Measurements from ENCODE around the gene GABRB3.

GABRB3 gene

DNA sequence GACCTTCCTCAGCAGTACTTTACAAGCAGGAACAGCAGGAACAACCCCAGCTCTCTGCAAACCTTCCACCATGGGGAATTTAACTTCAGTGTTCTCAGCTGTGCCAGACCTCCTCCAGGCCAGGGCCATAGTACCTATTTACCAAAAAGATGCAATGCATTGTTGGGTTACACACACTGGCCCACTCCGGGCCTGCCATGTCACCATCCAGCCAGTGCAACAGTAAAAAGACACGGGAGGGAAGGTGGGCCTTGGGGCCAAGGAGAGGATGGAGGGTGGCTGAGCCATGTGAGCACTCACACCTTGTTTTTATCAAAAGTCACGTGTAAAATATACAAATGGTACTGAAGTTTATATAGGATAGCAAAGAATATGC is 157.0 kb downstream of the GABRB3 start:
- no peak overlapping the region for H3K4me3 ChIP-seq (replicated peaks in 1 of 2; ENCODE audit: low read depth in 2 of 2, low read length in 2 of 2)
- TF ChIP-seq, protein P1, sequence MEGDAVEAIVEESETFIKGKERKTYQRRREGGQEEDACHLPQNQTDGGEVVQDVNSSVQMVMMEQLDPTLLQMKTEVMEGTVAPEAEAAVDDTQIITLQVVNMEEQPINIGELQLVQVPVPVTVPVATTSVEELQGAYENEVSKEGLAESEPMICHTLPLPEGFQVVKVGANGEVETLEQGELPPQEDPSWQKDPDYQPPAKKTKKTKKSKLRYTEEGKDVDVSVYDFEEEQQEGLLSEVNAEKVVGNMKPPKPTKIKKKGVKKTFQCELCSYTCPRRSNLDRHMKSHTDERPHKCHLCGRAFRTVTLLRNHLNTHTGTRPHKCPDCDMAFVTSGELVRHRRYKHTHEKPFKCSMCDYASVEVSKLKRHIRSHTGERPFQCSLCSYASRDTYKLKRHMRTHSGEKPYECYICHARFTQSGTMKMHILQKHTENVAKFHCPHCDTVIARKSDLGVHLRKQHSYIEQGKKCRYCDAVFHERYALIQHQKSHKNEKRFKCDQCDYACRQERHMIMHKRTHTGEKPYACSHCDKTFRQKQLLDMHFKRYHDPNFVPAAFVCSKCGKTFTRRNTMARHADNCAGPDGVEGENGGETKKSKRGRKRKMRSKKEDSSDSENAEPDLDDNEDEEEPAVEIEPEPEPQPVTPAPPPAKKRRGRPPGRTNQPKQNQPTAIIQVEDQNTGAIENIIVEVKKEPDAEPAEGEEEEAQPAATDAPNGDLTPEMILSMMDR (IDR thresholded peaks at IDR 0.05; ENCODE audit: low read depth, low read length) = no peak
- DNase-seq (ENCODE audit: low read depth in 2 of 2) = no peak

DNA sequence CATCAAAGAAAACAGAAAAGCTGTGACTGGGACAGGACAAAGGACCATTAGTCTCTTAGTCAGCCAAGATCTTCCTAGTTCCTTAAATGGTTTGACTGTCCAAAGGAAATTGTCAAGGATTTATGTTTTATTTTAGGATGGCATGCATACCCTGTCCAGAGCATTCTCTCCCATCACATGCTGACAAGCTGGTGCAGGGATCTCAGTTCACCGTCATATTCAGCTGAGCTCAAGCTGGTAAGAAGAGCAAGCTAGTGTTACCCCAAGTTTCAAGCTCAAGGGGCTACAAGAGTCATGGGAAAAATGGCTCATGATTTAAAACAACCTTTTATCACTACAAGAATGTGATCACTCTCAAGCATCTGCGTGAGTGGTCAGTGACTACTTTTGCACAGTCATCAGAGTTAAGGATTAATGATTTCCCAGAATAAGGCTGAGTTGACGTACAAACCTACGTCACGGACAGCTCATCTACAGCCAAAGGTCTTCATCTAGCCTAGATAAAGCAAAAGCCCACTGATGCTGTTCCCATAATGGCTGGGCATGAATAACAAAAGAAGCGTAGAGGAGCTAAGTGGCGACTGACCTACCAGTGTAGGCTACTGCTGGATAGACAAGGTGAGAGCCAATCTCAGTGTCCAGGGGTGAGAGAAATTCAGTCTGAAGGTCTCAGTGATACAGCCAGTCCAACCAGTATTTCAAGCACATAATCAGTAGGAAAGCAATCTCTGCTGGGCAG is 157.5 kb downstream of the GABRB3 start:
- no peak for DNase-seq (ENCODE audit: low read depth in 2 of 2)
- TF ChIP-seq, protein P1 (IDR thresholded peaks at IDR 0.05; ENCODE audit: low read depth, low read length) = no peak
- H3K4me3 ChIP-seq (replicated peaks in 1 of 2; ENCODE audit: low read depth in 2 of 2, low read length in 2 of 2) = no peak overlapping the region

DNA sequence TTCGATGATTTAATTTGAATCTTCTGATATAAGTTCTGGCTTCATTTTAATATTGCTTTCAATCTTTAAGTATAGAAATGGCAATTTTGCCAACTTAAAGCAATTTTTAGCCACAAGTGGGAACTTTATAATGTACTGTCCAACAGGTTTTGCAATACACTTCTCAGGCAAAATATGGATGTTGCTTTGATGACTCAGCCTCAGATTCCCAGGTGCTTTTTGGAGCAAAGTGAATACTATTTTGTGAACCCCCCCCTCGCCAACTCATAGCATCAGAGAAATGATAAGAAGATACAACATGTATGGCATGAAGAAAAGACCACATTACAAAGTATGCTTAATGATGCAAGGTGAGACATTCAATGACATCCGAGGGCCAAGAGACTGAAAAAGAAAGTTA is 158.1 kb downstream of the GABRB3 start:
- TF ChIP-seq, protein P1 (IDR thresholded peaks at IDR 0.05; ENCODE audit: low read depth, low read length) = no peak
- H3K4me3 ChIP-seq (replicated peaks in 1 of 2; ENCODE audit: low read depth in 2 of 2, low read length in 2 of 2) = no peak overlapping the region
- no peak for DNase-seq (ENCODE audit: low read depth in 2 of 2)

DNA sequence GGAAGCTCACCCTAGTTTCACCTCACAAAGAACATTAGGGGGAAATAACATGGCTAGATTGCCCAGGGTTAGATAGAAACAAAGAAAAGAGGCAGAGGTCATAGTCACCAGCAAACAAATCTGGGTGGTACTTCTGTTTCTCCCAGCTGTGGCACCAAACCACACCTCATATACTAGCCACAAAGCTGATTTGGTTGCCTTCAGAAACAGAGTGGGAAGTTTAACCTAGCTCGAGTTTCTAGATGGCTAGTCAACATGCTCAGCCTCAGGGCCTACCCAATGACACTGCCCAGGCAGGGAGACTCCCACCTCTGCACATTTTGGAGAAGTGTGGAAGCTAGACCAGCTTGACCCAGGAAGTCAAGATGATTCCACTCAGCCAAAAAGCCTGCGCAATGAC is 174.2 kb downstream of the GABRB3 start:
- TF ChIP-seq, protein P1 (IDR thresholded peaks at IDR 0.05; ENCODE audit: low read depth, low read length) = no peak
- no peak overlapping the region for H3K4me3 ChIP-seq (replicated peaks in 1 of 2; ENCODE audit: low read depth in 2 of 2, low read length in 2 of 2)
- no peak for DNase-seq (ENCODE audit: low read depth in 2 of 2)

DNA sequence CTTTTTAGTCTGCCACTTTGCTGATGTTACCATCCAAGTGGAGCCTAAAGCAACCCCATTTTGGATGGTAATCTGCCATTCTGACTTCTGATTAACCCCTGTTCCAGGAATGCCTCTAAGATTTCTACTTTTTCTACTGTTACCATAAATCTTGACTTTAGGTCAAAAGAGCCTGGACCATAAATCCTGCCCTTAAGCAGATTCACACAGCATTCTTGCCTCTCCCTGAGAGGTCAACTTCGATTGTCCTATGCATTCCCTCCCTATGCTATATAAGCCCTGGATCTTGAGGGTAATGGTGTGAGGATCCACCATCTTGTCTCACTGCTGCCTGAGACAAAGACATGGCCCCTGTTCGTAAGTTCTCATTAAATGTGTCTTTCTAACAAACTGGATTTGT is 177.3 kb downstream of the GABRB3 start:
- DNase-seq (ENCODE audit: low read depth in 2 of 2) = no peak
- TF ChIP-seq, protein P1 (IDR thresholded peaks at IDR 0.05; ENCODE audit: low read depth, low read length) = no peak
- no peak overlapping the region for H3K4me3 ChIP-seq (replicated peaks in 1 of 2; ENCODE audit: low read depth in 2 of 2, low read length in 2 of 2)

DNA sequence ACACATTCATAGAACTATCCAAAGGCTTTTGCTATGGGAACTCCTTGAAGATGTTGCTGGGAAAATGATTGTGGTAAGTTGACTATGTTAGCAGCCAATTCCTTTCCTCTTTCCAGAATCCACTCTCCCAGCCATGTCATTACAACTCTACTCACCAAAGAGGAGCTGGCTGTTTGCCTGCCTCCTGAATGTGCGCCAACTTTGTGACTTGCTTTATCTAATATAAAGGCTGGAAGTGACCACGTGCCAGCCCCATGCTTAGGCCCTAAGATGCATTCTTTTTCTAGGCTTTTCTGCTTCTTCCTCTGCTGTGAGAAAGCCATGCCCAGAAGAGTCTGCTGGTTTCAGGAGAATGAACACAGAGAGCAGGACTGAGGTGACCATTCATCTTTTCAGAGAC is 182.2 kb downstream of the GABRB3 start:
- DNase-seq (ENCODE audit: low read depth in 2 of 2) = no peak
- TF ChIP-seq, protein P1 (IDR thresholded peaks at IDR 0.05; ENCODE audit: low read depth, low read length) = no peak

DNA sequence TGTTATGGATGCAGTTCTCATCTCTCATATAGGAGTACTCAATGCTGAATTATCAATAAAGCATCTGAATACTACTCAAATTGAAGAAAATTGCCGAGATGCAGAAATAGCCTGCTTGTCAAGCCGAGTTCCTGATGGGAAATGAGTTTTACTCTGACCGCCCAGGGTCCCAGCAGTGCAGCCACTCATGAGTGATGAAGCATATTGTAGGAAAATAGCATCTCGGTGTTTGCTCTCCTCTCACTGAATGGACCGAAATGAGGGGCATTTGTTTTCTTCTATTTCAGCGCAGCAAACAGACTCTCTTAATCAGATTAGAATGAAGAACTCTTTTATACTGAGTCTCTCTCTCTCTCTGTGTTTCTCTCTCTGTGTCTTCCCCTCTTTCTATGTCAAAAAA is 190.0 kb downstream of the GABRB3 start:
- TF ChIP-seq, protein P1 (IDR thresholded peaks at IDR 0.05; ENCODE audit: low read depth, low read length) = no peak
- H3K4me3 ChIP-seq (replicated peaks in 1 of 2; ENCODE audit: low read depth in 2 of 2, low read length in 2 of 2) = no peak overlapping the region
- DNase-seq (ENCODE audit: low read depth in 2 of 2) = no peak

More for the DNA sequence above, 182.2 kb downstream of the GABRB3 start:
- no peak overlapping the region for H3K4me3 ChIP-seq (replicated peaks in 1 of 2; ENCODE audit: low read depth in 2 of 2, low read length in 2 of 2)

All from cardiac fibroblast (primary cell).